Heart right ventricle (tissue), 16 donors: ENCODE data around the gene PWP1. TPM values are rescaled to one million over a fixed set of nuclear protein-coding genes. Genes with fewer than 3 reads are reported as not detected.

Source experiments
- ATAC-seq, 8 donors: fragments of 200-7000 bp; cut with Tn5 transposase; one replicate each; pipeline ENCODE4 v1.9.1; 2020; ENCODE audit warnings: mild to moderate bottlenecking in 8 of 8, moderate library complexity in 8 of 8, moderate number of reproducible peaks in 1 of 8
- DNase-seq, 2 donors: peaks; one replicate each; pipeline ENCODE4 v3.0.0-alpha.2; 2020
- H3K27ac ChIP-seq, 10 donors: fragments of 200-600 bp; sonication (generic) in 2 of 10; one replicate each; pipeline versions ENCODE4 v1.5.0 to v1.8.0; 2020 to 2022; ENCODE audit warnings: mild to moderate bottlenecking in 3 of 10
- H3K27me3 ChIP-seq, 7 donors: fragments of 200-600 bp; one replicate each; pipeline ENCODE4 v1.8.0; 2021 to 2022; ENCODE audit warnings: mild to moderate bottlenecking in 2 of 7
- H3K36me3 ChIP-seq, 9 donors: fragments of 200-600 bp; sonication (generic) in 1 of 9; one replicate each; pipeline versions ENCODE4 v1.5.0 to v1.8.0; 2020 to 2022; ENCODE audit warnings: mild to moderate bottlenecking in 2 of 9
- H3K4me1 ChIP-seq, 9 donors: fragments of 200-600 bp; sonication (generic) in 1 of 9; one replicate each; pipeline versions ENCODE4 v1.5.0 to v1.8.0; 2020 to 2022; ENCODE audit warnings: mild to moderate bottlenecking in 4 of 9
- H3K4me3 ChIP-seq, 10 donors: fragments of 200-600 bp; sonication (generic) in 2 of 10; one replicate each; pipeline versions ENCODE4 v1.5.0 to v1.8.0; 2020 to 2022; ENCODE audit warnings: mild to moderate bottlenecking in 7 of 10, moderate library complexity in 2 of 10
- H3K9me3 ChIP-seq, 11 donors: fragments of 200-600 bp in 10 of 11; sonication (generic) in 2 of 11; one replicate each; pipeline versions ENCODE4 v1.5.0 to v1.8.0; 2013 to 2022; ENCODE audit warnings: mild to moderate bottlenecking in 2 of 11, control low read depth in 1 of 11, moderate library complexity in 1 of 11
- CTCF ChIP-seq, 9 donors: fragments of 200-600 bp; sonication (generic) in 2 of 9; IDR thresholded peaks; one replicate each; pipeline versions ENCODE4 v1.5.0 to v1.8.0; 2021 to 2022; ENCODE audit warnings: antibody characterized with exemption in 9 of 9, mild to moderate bottlenecking in 5 of 9, moderate library complexity in 1 of 9
- WGBS, 2 donors: extraction: QIAGEN DNeasy Blood & Tissue Kit; methylation state at CpG; one replicate each; pipeline ENCODE4 v1.1.7; 2013; ENCODE audit warnings: inconsistent platforms in 1 of 2; 5-methylcytosine and 5-hydroxymethylcytosine counted together
- intact Hi-C, 10 donors: fragments of 100-400 bp; cut with DNase I; formaldehyde crosslinking; loops; one replicate each; pipeline versions ENCODE4 v1.11.1 to v1.14.2; 2022
- polyA plus RNA-seq, 2 donors: library from polyadenylated mRNA; stranded (reverse); fragments of 200-250 nt; gene quantifications; one replicate each; pipeline ENCODE4 v1.2.3, GENCODE V29; 2013
- total RNA-seq, 10 donors: library from RNA; stranded (reverse); fragmentation: NEBNext Ultra II Directional in 3 of 10; extraction: Animal tissue kit (Norgen Biotek cat#: 25700) in 3 of 10; gene quantifications; one replicate each; pipeline versions ENCODE4 v1.2.1 to v1.2.4, GENCODE V29; 2021 to 2023
- donor health status: Arrhythmogenic right ventricular cardiomyopathy.
- donor health status: ischemic (EF 13 %, LVEDD 7.1; RV severe dilation, severe dysfunction).
- donor health status: healthy with polysubstance abuse.
- donor health status: DM: no; HTN: yes; CAD: no.
- donor health status: DM: no; HTN: no; CAD: no.
- donor health status: ischemic (EF 25% LVEDD 6.9; RV normal size, moderate dysfunction).
- donor health status: ischemic (EF 25% LVEDD 5.7; RV mildly dilated, moderate dysfunction).
- donor health status: healthy.
- donor health status: DM: yes; HTN: yes; CAD: no.
- donor health status: Ischemic cardiomyopathy.
- donor health status: ischemic (EF 35%, LVEDD 5.7; RV mildly dilated, moderate dysfunction).
- donor health status: nonischemic (EF 11% LVEDD 7.7; RV severe dilation, severe dysfunction).
- donor health status: DM: yes; HTN: yes; CAD: no.
- donor health status: PGD.
- donor health status: ischemic (EF 29% LVEDD 5.4; RV normal size, mild dysfunction).
- donor health status: nonischemic (EF 23%, LVEDD 6.1; RV moderate dilation, normal function).

The PWP1 gene
- total and polyA plus RNA-seq, 12 donors = 9.1 to 17.6 (median 13.8) TPM

DNA sequence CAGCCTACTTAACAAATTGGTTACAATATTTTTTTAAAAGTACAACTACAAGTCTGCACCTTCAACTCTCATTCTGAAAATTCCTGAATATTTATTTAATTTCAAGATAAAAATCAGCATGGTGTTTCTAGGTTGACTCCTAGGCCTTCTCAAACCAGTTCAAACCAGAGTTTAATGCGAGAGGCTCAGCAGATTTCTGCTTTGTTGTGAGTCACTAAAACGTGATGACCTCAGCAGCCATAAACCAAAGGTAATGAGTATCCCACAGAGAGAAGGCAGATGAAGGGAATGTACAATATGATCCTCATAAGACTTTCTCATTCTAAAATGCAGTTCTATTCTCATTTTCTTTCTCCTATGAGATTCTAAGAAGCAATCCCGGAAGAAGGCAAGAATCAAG, 73.8 kb downstream of the PWP1 start:
- WGBS, 2 donors = 54 to 59% methylated on average over 3 of the region's 3 CpGs
- intact Hi-C loops = loop anchor here in 3 of 10 donors (5.0 to 10.0 kb wide), 3 partner anchors 62 to 75 kb away; partner anchors contain the start of gene PWP1 (in 1 of the 3)
- Histone ChIP-seq H3K4me1 (peaks cover 0 to 39% (median 31%) of the 10 kb centered on the region in 9 donors), H3K36me3 (peaks cover 0 to 46% (median 25%) of the 10 kb centered on the region in 9 donors), H3K9me3 (peaks cover 0 to 3% (median 0%) of the 10 kb centered on the region in 11 donors), H3K27ac (peak overlapping the region in 2 of 10 donors; percentile 84 to 89), H3K4me3 (peak overlapping the region in 7 of 10 donors; percentile 70 to 94 (median 91)), H3K27me3 (no peaks in the 10 kb centered on the region)
- TF ChIP-seq CTCF (IDR thresholded peaks at IDR 0.05) = no peak
- ATAC-seq = no peak
- DNase-seq = no peak

- 2 to 3% methylated on average over 30 of the region's 30 CpGs for WGBS, 2 donors
- ATAC-seq = peak in 1 of 8 donors; percentile 1
- peak; percentile 6 to 33 for DNase-seq
- intact Hi-C loops = loop anchor here in 4 of 10 donors (5.0 to 10.0 kb wide), 2 partner anchors 78 to 124 kb away; no protein-coding TSS in a partner anchor
- Histone ChIP-seq H3K27me3 (no peaks in the 10 kb centered on the region), H3K9me3 (peaks cover 0 to 3% (median 0%) of the 10 kb centered on the region in 11 donors), H3K4me3 (peak overlapping the region; percentile 66 to 94 (median 90)), H3K27ac (peak overlapping the region; percentile 62 to 89 (median 82)), H3K4me1 (peaks cover 0 to 39% (median 31%) of the 10 kb centered on the region in 9 donors), H3K36me3 (peaks cover 0 to 37% (median 17%) of the 10 kb centered on the region in 9 donors)
- TF ChIP-seq CTCF (IDR thresholded peaks at IDR 0.05) = no peak
Observed at GRCh38 chr12:107760207-107760808, 74.7 kb downstream of the PWP1 start.

DNA sequence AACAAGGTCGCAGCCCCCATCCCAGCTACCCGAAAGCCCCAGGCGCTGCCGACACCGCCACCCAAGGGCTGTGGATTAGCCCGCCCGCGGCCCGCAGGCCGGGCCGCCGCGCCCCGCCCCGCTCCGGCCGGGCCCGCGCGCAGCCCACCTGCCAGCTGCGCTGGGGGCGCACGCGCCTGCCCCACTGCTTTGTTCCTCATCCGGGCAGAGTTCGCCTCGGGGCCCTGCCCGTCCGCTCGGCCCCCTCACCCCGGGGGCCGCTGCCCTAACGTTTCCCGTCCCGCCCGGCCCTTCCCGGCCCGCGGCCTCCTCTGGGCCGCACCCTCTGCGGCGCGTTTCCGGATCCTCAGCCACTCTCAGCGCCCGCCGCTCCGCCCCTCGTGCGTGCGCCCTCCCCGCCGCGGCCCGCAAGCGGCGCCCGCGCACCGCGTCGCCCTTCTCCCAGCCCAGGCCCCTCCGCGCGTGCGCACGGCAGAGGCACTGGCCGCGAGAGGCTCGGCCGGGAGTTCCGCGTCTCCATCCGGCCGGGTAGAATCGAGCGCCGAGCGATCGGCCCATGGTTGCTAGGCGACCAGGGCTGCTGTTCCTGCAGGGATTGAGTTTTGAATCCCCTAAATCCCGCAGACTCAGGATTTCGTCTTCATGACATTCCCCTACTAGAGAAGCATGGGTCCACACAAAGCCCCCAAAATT, 75.4 kb downstream of the PWP1 start, which contains the start of gene PRDM4:
Gene PRDM4 (minus strand): TSS at position 329 of the 693 bp plus-strand sequence. CDS start 622 bp downstream, outside the sequence.
- Histone ChIP-seq H3K4me3 (peak within 1 kb of the TSS; percentile 66 to 94 (median 90)), H3K36me3 (peaks cover 0 to 31% (median 11%) of the 10 kb centered on the region in 9 donors), H3K4me1 (peaks cover 0 to 39% (median 31%) of the 10 kb centered on the region in 9 donors), H3K27ac (peak within 1 kb of the TSS; percentile 62 to 89 (median 82)), H3K27me3 (no peaks in the 10 kb centered on the region), H3K9me3 (peaks cover 0 to 3% (median 0%) of the 10 kb centered on the region in 11 donors)
- TF ChIP-seq CTCF (IDR thresholded peaks at IDR 0.05) = peak in 8 of 9 donors; percentile 23 to 66 (median 44)
- intact Hi-C loops = loop anchor here in 4 of 10 donors (5.0 to 10.0 kb wide), 2 partner anchors 79 to 124 kb away; no protein-coding TSS in a partner anchor
- WGBS, 2 donors = 0% methylated on average over 72 to 83 of the region's 83 CpGs
- DNase-seq (peak; percentile 93), ATAC-seq (peak; percentile 98 to 100 (median 99))

GRCh38 chr12:107761502-107761904, 75.9 kb downstream of the PWP1 start:
- DNase-seq = peak in 1 of 2 donors; percentile 4

More at GRCh38 chr12:107761502-107761904, 75.9 kb downstream of the PWP1 start:
- Histone ChIP-seq H3K4me1 (peaks cover 0 to 39% (median 31%) of the 10 kb centered on the region in 9 donors), H3K9me3 (peaks cover 0 to 3% (median 0%) of the 10 kb centered on the region in 11 donors), H3K36me3 (peaks cover 0 to 25% (median 5%) of the 10 kb centered on the region in 9 donors), H3K27me3 (no peaks in the 10 kb centered on the region), H3K27ac (peak overlapping the region in 9 of 10 donors; percentile 42 to 89 (median 81)), H3K4me3 (peak overlapping the region; percentile 66 to 94 (median 90))
- TF ChIP-seq CTCF (IDR thresholded peaks at IDR 0.05) = no peak
- intact Hi-C loops = loop anchor here in 4 of 10 donors (5.0 to 10.0 kb wide), 2 partner anchors 79 to 123 kb away; no protein-coding TSS in a partner anchor
- peak in 7 of 8 donors; percentile 4 to 32 (median 27) for ATAC-seq
- 1% methylated on average over 12 of the region's 12 CpGs for WGBS, 2 donors
